GM12891 (cell line): ENCODE results near the gene XXYLT1.

ENCODE experiments used
- POLR2A ChIP-seq: IDR thresholded peaks from 2 replicates; pipeline ENCODE4 v1.6.1; 2011; ENCODE audit warnings: low read depth, low read length, control low read depth
- POLR2AphosphoS5 ChIP-seq: IDR thresholded peaks from 2 replicates; pipeline ENCODE4 v1.6.1; 2011; ENCODE audit warnings: low read depth, low read length, control low read depth

DNA sequence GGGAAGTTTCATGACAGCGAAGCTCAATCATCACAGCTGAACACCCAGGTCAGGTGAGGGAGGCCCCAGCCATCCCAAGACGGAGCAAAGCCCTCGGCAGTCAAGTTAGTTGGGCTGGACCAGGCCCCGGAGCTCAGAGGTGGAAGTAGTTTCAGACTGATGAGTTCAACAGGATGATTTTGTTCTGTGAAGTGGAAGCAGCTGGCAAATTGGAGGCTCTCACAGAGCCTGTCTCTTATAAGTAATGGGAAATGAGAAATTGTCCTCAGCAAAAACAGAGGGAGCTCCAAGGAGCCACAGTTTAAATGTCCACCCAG is 245.1 kb downstream of the XXYLT1 start:
- no peak for TF ChIP-seq POLR2A
- no peak for TF ChIP-seq POLR2AphosphoS5
